HG03457 (cell line): ENCODE measurements around the gene ADAM22.

ENCODE experiments used
- ATAC-seq: cut with Tn5 transposase; IDR thresholded peaks from one replicate; pipeline ENCODE4 v1.9.1; 2021; ENCODE audit warnings: moderate number of reproducible peaks; ENCODE audit not compliant: unreplicated experiment

The ADAM22 gene

DNA sequence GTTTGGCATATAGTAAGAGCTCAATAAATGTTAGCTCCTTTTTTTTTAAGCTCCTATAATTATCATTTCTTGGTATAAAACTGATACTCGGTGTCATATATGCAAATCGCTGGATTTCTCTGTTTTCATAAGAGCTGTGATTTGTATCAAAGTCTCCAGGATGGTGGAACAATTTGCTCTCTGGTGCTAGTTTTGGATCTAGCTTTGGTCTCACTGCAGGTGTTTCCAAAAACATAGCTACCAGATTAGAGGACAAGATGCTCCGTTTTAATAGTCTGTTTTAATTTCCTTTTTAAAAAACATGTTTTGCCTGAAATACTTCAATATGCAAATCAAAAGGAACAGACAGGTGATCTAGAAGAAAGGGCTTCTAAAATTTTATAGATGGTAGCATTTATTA is 25.3 kb downstream of the ADAM22 start:
- no peak for ATAC-seq

- no peak for ATAC-seq
These were observed 26.2 kb downstream of the ADAM22 start for GRCh38 chr7:87960239-87960638.

- ATAC-seq, result no peak
These were observed 27.7 kb downstream of the ADAM22 start for GRCh38 chr7:87961754-87962153.

DNA sequence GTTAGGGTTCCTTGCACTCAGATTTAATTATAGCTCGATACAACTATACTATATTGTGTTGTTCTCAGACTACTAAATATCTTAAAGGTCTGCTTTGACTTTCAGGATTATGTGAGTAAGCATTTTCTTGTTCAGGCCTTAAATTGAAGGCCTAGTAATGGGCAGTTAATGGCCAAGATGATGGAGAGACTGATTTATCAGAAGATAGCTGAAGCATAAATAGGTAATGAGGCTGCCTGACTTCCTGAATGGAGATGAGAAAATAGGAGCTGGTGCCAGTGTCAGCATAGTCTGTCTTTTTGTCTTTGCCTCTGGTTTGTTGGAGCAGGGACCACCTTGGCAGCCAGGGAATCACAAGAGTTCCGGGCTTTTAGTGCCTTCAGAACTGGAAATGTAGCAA is 32.2 kb downstream of the ADAM22 start:
- ATAC-seq, result no peak

GRCh38 chr7:87968021-87968420 is 34.0 kb downstream of the ADAM22 start:
- no peak for ATAC-seq

- ATAC-seq, result no peak
These were observed 48.1 kb downstream of the ADAM22 start for GRCh38 chr7:87982116-87982515.

- no peak for ATAC-seq
These were observed 50.0 kb downstream of the ADAM22 start for GRCh38 chr7:87984088-87984487.

DNA sequence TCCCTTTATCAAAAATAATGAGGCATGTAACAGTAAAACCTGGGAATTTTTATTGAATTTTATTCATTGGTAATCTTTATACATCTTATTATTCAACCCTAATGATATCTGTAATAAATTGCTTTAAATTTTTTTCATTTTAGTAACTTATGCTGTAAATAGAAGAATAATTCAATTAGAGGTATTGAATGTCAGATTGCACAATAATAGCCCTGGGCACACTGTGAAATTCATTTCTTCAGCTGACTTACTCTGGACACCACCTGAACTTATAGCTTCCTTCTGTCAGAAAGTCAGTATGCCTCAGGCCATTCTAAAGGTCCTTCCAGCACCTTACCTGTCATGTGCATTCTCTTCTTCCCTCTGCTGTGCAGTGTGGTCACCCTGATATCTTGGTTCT is 59.2 kb downstream of the ADAM22 start:
- ATAC-seq, result no peak

- no peak for ATAC-seq
These were observed 65.2 kb downstream of the ADAM22 start for GRCh38 chr7:87999261-87999660.

GRCh38 chr7:88001744-88002530 is 67.9 kb downstream of the ADAM22 start:
- no peak for ATAC-seq

GRCh38 chr7:88002617-88003016 is 68.6 kb downstream of the ADAM22 start:
- ATAC-seq, result no peak

GRCh38 chr7:88003581-88003980 is 69.5 kb downstream of the ADAM22 start:
- ATAC-seq, result no peak

DNA sequence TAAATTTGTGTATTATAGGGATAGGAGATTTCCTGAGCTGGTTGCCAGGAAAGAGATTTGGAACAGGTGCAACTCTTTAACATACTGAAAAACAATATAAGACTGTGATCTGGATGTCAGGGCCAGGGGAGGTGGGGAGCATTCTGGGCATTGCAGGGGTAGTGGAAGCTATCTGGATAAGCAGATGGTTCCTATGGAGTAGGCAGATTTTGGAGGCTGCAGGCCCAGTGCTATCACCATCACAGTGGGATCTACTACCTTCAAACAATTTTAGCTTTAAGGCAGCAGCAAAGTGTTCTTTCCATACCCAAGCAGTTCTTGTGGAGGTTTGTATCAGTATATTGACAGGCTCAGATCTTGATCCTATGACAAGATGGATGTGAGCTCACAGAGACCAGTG is 71.1 kb downstream of the ADAM22 start:
- no peak for ATAC-seq

- ATAC-seq, result no peak
These were observed 75.6 kb downstream of the ADAM22 start for GRCh38 chr7:88009651-88010050.

DNA sequence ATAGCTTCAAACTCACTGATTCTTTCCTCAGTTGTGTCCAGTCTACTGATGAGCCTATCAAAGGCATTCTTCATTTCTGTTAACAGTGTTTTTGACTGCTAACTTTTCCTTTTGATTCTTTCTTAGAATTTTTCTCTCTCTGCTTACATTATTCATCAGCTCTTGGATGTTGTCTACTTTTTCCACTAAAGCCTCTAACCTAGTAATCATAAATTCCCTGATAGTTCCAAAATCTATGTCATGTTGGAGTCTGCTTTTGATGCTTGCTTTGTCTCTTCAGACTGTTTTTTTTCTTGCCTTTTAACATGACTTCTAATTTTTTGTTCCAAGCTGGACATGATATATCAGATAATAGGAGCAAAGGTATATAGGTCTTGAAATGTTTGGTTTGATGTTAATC is 78.0 kb downstream of the ADAM22 start:
- no peak for ATAC-seq

DNA sequence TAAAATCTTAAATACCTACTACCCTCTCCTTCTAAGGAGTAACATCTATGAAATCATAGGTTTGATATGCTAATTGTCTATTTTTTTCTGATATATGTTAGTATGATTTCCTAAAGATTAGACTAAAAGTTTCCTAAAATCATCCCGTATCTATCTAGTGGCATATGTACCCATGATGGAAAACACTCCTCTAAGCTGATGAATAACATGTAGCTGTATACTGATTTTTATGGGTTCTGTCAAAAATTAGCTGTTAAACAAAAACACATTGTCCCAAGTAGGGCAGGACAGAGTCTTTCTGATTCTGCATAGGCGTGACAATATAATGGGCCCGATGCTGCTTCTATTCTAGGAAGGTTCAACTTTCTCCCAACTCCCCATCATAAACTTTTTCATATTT is 79.9 kb downstream of the ADAM22 start:
- no peak for ATAC-seq

- no peak for ATAC-seq
These were observed 80.5 kb downstream of the ADAM22 start for GRCh38 chr7:88014581-88014980.

- no peak for ATAC-seq
These were observed 81.3 kb downstream of the ADAM22 start for GRCh38 chr7:88015309-88015708.

GRCh38 chr7:88018501-88018900 is 84.5 kb downstream of the ADAM22 start:
- ATAC-seq, result no peak

- ATAC-seq, result no peak
These were observed 87.1 kb downstream of the ADAM22 start for GRCh38 chr7:88020953-88021665.

DNA sequence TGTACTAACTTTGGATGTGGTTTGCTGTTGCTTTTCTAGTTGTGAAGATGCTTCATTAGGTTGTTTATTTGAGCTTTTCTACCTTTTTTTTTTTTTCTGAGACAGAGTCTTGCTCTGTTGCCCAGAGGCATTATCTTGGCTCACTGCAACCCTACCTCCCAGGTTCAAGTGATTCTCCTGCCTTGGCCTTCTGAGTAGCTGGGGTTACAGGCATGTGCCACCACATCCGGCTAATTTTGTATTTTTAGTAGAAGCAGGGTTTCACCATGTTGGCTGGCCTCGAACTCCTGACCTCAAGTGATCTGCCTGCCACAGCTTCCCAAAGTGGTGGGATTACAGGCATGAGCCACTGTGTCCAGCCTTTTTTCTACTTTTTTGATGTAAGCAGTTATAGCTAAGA is 93.7 kb downstream of the ADAM22 start:
- ATAC-seq, result no peak

DNA sequence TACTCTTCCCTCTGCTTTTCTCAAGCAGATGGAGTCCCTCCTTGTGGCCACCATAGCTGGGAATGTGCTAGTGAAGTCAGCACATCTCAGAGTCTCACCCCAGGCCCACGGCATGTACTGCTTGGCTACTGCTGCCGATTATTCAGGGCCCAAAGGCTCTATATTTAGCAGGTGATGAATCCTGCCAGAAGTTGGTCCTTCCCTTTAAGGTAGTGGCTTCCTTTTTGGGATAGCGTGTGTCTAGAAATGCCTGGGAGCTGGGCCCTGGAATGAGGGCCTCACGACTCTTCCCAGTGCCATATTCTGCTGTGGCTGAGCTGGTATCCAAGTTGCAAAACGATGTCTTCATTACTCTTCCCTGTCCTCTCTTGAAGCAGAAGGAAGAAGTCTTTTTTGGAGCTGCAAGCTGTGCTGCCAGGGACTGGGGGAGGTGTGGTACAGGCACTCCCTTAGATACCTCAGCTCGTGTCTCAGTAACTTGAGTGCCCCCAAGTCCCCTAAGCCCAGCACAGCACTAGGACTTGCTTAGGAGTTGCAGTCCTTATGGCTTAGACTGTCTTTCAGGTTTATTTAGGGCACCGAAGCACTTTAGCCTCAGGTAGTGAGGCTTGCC is 100.1 kb downstream of the ADAM22 start:
- no peak for ATAC-seq
